ENCODE measurements around the gene GGT6. TPM values are rescaled to one million over a fixed set of nuclear protein-coding genes. Genes with fewer than 3 reads are reported as not detected.

The GGT6 gene
- polyA plus RNA-seq, 1 of the 3 experiments (the other 2 are of a cell fraction) = not detected

DNA sequence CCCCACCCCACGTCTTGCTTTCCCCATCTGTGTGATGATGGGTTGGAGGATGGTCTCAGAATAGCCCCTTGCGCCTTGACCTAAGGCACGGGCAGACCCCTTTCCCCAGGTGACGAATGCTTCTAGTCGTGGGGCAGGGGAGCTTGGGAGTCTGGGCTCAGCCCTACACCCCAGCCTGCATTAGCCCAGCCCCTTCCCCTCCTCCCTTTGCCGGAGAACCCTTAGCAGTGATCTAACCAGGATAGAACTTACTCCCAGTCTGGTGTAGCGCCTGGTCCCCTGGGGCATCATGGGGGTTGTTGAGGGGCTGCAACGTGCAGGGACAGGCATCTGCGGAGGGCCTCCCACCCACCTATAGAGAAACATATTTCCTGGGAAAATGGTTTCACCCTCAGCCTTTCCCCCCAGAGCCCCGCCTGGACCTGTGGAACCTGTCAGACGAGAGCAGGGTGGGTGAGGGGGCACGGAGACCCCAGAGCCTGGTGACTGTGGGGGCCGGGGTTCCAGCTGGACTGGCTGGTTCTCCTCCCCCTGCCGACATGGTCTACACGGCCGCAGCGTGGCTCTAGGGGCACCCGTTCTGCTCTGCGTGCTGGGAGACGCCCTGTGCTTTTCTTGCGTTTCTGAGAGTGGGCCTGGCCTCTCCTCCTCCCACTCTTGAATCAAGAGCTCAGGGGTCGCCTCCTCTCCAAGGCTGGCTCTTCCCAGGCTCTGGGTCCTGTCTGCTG is 28.7 kb upstream of the GGT6 start:
- Histone ChIP-seq H3K27ac (ENCODE audit: low read depth in 2 of 2, low read length in 1 of 2) (no peak overlapping the region), H3K4me1 (ENCODE audit: control insufficient read depth in 1 of 2, insufficient read depth in 2 of 2, low read depth in 1 of 2, low read length in 1 of 2) (peaks cover 0 to 30% of the 10 kb centered on the region in 2 experiments; a peak in 1 of 4 replicates), H3K27me3 (ENCODE audit: insufficient read depth) (peaks cover 57% of the 10 kb centered on the region), H3F3A (replicated peaks; ENCODE audit: insufficient read depth) (no peaks in the 10 kb centered on the region), H3K9me3 (no peaks in the 10 kb centered on the region), H4K20me1 (ENCODE audit: insufficient read depth) (no peaks in the 10 kb centered on the region), H3K79me2 (ENCODE audit: insufficient read depth) (no peaks in the 10 kb centered on the region), H3K9ac (no peak overlapping the region), H3K36me3 (replicated peaks in 1 of 2; ENCODE audit: control insufficient read depth in 1 of 2, insufficient read depth in 2 of 2, low read length in 1 of 2) (no peaks in the 10 kb centered on the region), H3K4me3 (ENCODE audit: low read depth in 2 of 2, low read length in 1 of 2) (no peak overlapping the region), H3K4me2 (no peak overlapping the region), H2AFZ (ENCODE audit: low read depth) (no peak overlapping the region), H3K9me2 (no peaks in the 10 kb centered on the region)
- DNase-seq = no peak
- CTCF ChIA-PET = interaction anchor here (1.5 to 9.7 kb wide), 4 partner anchors 11 to 37 kb away, joined by 8 to 75 read pairs (median 16); no protein-coding TSS in a partner anchor
- WGBS (ENCODE audit: low lambda C conversion rate) = 37% methylated on average over 20 of the region's 22 CpGs
- no peak for TF ChIP-seq EZH2phosphoT487 (IDR thresholded peaks at IDR 0.05; ENCODE audit: borderline replicate concordance, low read depth)
- no peak for TF ChIP-seq MEF2A (IDR thresholded peaks at IDR 0.05; ENCODE audit: borderline replicate concordance, low read depth)
- no peak for TF ChIP-seq GATA2 (CRISPR knock-in tag; IDR thresholded peaks at IDR 0.05)
- no peak for TF ChIP-seq NRF1 (IDR thresholded peaks at IDR 0.05; ENCODE audit: low read depth, low read length)
- TF ChIP-seq RCOR1 (IDR thresholded peaks at IDR 0.05; ENCODE audit: low read length) = no peak
- POLR2A ChIA-PET = no interaction called here

DNA sequence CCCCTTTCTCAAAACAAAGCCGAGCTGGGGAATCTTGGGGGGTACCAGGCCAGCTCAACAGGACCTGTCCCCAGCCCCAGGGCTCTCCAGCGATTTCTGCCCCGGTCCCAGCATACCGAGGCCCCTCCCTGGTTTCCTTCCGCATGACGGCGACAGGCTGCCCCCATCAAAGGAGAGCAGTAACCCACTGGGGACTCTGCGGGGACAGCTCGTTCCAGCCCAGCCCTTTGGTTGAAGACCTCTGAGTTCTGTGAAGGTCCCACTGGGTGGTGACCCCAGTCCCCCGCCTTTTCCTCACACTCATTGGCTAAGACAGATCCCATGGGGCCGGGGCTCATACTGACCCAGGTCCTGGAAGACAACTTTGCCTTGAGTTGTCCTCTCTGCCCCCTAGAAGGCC is 28.0 kb upstream of the GGT6 start:
- H2AFZ ChIP-seq (ENCODE audit: low read depth) = no peak overlapping the region
- peaks cover 64% of the 10 kb centered on the region for H3K27me3 ChIP-seq (ENCODE audit: insufficient read depth)
- POLR2A ChIA-PET = no interaction called here
- no peak overlapping the region for H3K9ac ChIP-seq
- no peaks in the 10 kb centered on the region for H3K9me3 ChIP-seq
- TF ChIP-seq RFX5 (IDR thresholded peaks at IDR 0.05; ENCODE audit: low read length) = no peak
- no peak for TF ChIP-seq SIN3A (IDR thresholded peaks at IDR 0.05; ENCODE audit: borderline replicate concordance, low read depth, low read length)
- no peak for TF ChIP-seq TEAD4 (IDR thresholded peaks at IDR 0.05; ENCODE audit: borderline replicate concordance, insufficient read depth)
- H3K4me3 ChIP-seq (ENCODE audit: low read depth in 2 of 2, low read length in 1 of 2) = no peak overlapping the region
- H3K4me2 ChIP-seq = no peak overlapping the region
- peaks cover 0 to 30% of the 10 kb centered on the region in 2 experiments; a peak in 1 of 4 replicates for H3K4me1 ChIP-seq (ENCODE audit: control insufficient read depth in 1 of 2, insufficient read depth in 2 of 2, low read depth in 1 of 2, low read length in 1 of 2)
- no peaks in the 10 kb centered on the region for H3K79me2 ChIP-seq (ENCODE audit: insufficient read depth)
- H4K20me1 ChIP-seq (ENCODE audit: insufficient read depth) = no peaks in the 10 kb centered on the region
- no peaks in the 10 kb centered on the region for H3F3A ChIP-seq (replicated peaks; ENCODE audit: insufficient read depth)
- H3K36me3 ChIP-seq (replicated peaks in 1 of 2; ENCODE audit: control insufficient read depth in 1 of 2, insufficient read depth in 2 of 2, low read length in 1 of 2) = no peaks in the 10 kb centered on the region
- CTCF ChIA-PET = interaction anchor here (1.5 to 9.7 kb wide), 3 partner anchors 11 to 37 kb away, joined by 8 to 75 read pairs (median 22); no protein-coding TSS in a partner anchor
- no peak overlapping the region for H3K27ac ChIP-seq (ENCODE audit: low read depth in 2 of 2, low read length in 1 of 2)
- DNase-seq = no peak
- H3K9me2 ChIP-seq = no peaks in the 10 kb centered on the region
- WGBS (ENCODE audit: low lambda C conversion rate) = 34% methylated on average over 11 of the region's 11 CpGs

- Histone ChIP-seq H3K4me3 (ENCODE audit: low read depth in 2 of 2, low read length in 1 of 2) (no peak overlapping the region), H3K4me1 (ENCODE audit: control insufficient read depth in 1 of 2, insufficient read depth in 2 of 2, low read depth in 1 of 2, low read length in 1 of 2) (peaks cover 0 to 30% of the 10 kb centered on the region in 2 experiments; a peak in 1 of 4 replicates), H2AFZ (ENCODE audit: low read depth) (no peak overlapping the region), H4K20me1 (ENCODE audit: insufficient read depth) (no peaks in the 10 kb centered on the region), H3K9ac (no peak overlapping the region), H3K9me3 (no peaks in the 10 kb centered on the region), H3K27me3 (ENCODE audit: insufficient read depth) (peaks cover 69% of the 10 kb centered on the region), H3K36me3 (replicated peaks in 1 of 2; ENCODE audit: control insufficient read depth in 1 of 2, insufficient read depth in 2 of 2, low read length in 1 of 2) (no peaks in the 10 kb centered on the region), H3F3A (replicated peaks; ENCODE audit: insufficient read depth) (no peaks in the 10 kb centered on the region), H3K79me2 (ENCODE audit: insufficient read depth) (no peaks in the 10 kb centered on the region), H3K4me2 (no peak overlapping the region), H3K27ac (ENCODE audit: low read depth in 2 of 2, low read length in 1 of 2) (no peak overlapping the region), H3K9me2 (no peaks in the 10 kb centered on the region)
- DNase-seq = peak; percentile 94
- ChIA-PET CTCF (interaction anchor here (0.6 to 9.7 kb wide), 4 partner anchors 12 to 175 kb away, joined by 3 to 75 read pairs (median 15); no protein-coding TSS in a partner anchor), POLR2A (no interaction called here)
- 29% methylated on average over 7 of the region's 9 CpGs for WGBS (ENCODE audit: low lambda C conversion rate)
- TF ChIP-seq FOSL2 (IDR thresholded peaks at IDR 0.05; ENCODE audit: borderline replicate concordance, low read depth) (no peak), FOXJ3 (CRISPR knock-in tag; IDR thresholded peaks at IDR 0.05) (peak; percentile 91), MAX (IDR thresholded peaks at IDR 0.05; ENCODE audit: low read depth) (no peak), PBX3 (IDR thresholded peaks at IDR 0.05) (peak; percentile 59), CHD2 (IDR thresholded peaks at IDR 0.05; ENCODE audit: low read length, partially characterized antibody) (peak; percentile 92), RCOR1 (IDR thresholded peaks at IDR 0.05; ENCODE audit: low read length) (peak; percentile 100), YY1 (IDR thresholded peaks at IDR 0.05; ENCODE audit: low read depth) (no peak), USF2 (IDR thresholded peaks at IDR 0.05; ENCODE audit: borderline replicate concordance, low read depth, low read length) (peak; percentile 12; the same call in 1 of the 2 replicates), MEF2A (IDR thresholded peaks at IDR 0.05; ENCODE audit: borderline replicate concordance, low read depth) (no peak), EZH2phosphoT487 (IDR thresholded peaks at IDR 0.05; ENCODE audit: borderline replicate concordance, low read depth) (no peak), EP300 (IDR thresholded peaks at IDR 0.05; ENCODE audit: borderline replicate concordance in 1 of 2, low read depth in 1 of 2, low read length in 1 of 2) (peak in 1 of 2 experiments; percentile 98; a peak in 2 of 4 replicates), POLR2AphosphoS5 (IDR thresholded peaks at IDR 0.05; ENCODE audit: low read depth, low read length) (peak; percentile 55), SIN3A (IDR thresholded peaks at IDR 0.05; ENCODE audit: borderline replicate concordance, low read depth, low read length) (no peak), MXI1 (IDR thresholded peaks at IDR 0.05; ENCODE audit: low read depth, low read length) (peak; percentile 63; the same call in 1 of the 2 replicates), NFIC (IDR thresholded peaks at IDR 0.05; ENCODE audit: borderline replicate concordance) (peak; percentile 8; the same call in 1 of the 2 replicates)
Measured at GRCh38 chr17:4587803-4588202, 27.4 kb upstream of the GGT6 start.

Data from SK-N-SH (cell line).